Hepatocyte (in vitro differentiated cells): ENCODE measurements around the gene KCTD8. TPM values are rescaled to one million over a fixed set of nuclear protein-coding genes. Genes with fewer than 3 reads are reported as not detected.

Source experiments
- DNase-seq: peaks from one replicate; pipeline ENCODE4 v3.0.0-alpha.2; 2016; ENCODE audit warnings: low spot score
- H2AFZ ChIP-seq: fragments of 200-600 bp; sonication (generic); 2 replicates; pipeline ENCODE4 v1.6.0; 2016; ENCODE audit warnings: antibody characterized with exemption, mild to moderate bottlenecking
- H3K27ac ChIP-seq: fragments of 200-600 bp; sonication (generic); 2 replicates; pipeline ENCODE4 v1.5.1; 2016; ENCODE audit warnings: mild to moderate bottlenecking
- H3K27me3 ChIP-seq: fragments of 200-600 bp; sonication (generic); 2 replicates; pipeline ENCODE4 v1.6.1; 2016
- H3K36me3 ChIP-seq: fragments of 200-600 bp; sonication (generic); replicated peaks from 2 replicates; pipeline ENCODE4 v1.5.1; 2016; ENCODE audit warnings: low read depth; ENCODE audit not compliant: insufficient read depth
- H3K4me1 ChIP-seq: fragments of 200-600 bp; sonication (generic); 2 replicates; pipeline ENCODE4 v1.5.1; 2016; ENCODE audit warnings: mild to moderate bottlenecking, moderate library complexity; ENCODE audit not compliant: insufficient read depth
- H3K4me2 ChIP-seq: fragments of 200-600 bp; sonication (generic); 2 replicates; pipeline ENCODE4 v1.6.0; 2016
- H3K4me3 ChIP-seq: fragments of 200-600 bp; sonication (generic); 2 replicates; pipeline ENCODE4 v1.5.1; 2016; ENCODE audit warnings: mild to moderate bottlenecking
- H3K79me2 ChIP-seq: fragments of 200-600 bp; sonication (generic); 2 replicates; pipeline ENCODE4 v1.6.0; 2017; ENCODE audit warnings: mild to moderate bottlenecking
- H3K9me2 ChIP-seq: fragments of 200-600 bp; sonication (generic); replicated peaks from 2 replicates; pipeline ENCODE4 v1.6.0; 2017; ENCODE audit warnings: mild to moderate bottlenecking; ENCODE audit not compliant: insufficient read depth
- H3K9me3 ChIP-seq: fragments of 200-600 bp; sonication (generic); 2 replicates; pipeline ENCODE4 v1.5.1; 2016; ENCODE audit warnings: low read depth, mild to moderate bottlenecking
- H4K20me1 ChIP-seq: fragments of 200-600 bp; sonication (generic); 2 replicates; pipeline ENCODE4 v1.6.0; 2016; ENCODE audit warnings: mild to moderate bottlenecking; ENCODE audit not compliant: insufficient read depth, poor library complexity, severe bottlenecking
- CTCF ChIP-seq: fragments of 200-600 bp; sonication (generic); IDR thresholded peaks from 2 replicates; pipeline ENCODE4 v1.5.1; 2016; ENCODE audit warnings: antibody characterized with exemption, mild to moderate bottlenecking; ENCODE audit not compliant: poor library complexity
- EZH2 ChIP-seq: fragments of 200-600 bp; sonication (generic); IDR thresholded peaks from 2 replicates; pipeline ENCODE4 v1.6.1; 2016; ENCODE audit warnings: antibody characterized with exemption, mild to moderate bottlenecking, borderline replicate concordance
- EZH2phosphoT487 ChIP-seq: fragments of 200-600 bp; sonication (generic); IDR thresholded peaks from one replicate; pipeline ENCODE4 v1.6.1; 2018; ENCODE audit warnings: antibody characterized with exemption, mild to moderate bottlenecking, low read depth, moderate library complexity; ENCODE audit not compliant: unreplicated experiment, severe bottlenecking
- WGBS: methylation state at CpG from one replicate; pipeline ENCODE4 v1.1.6; 2016; ENCODE audit warnings: low lambda C conversion rate; ENCODE audit errors: missing lambda C conversion rate; 5-methylcytosine and 5-hydroxymethylcytosine counted together
- polyA plus RNA-seq: library from polyadenylated mRNA; unstranded; fragments of >200 nt; fragmentation: Nextera tagmentation; extraction: Ambion mirVana; gene quantifications from 2 replicates; pipeline ENCODE4 v1.2.1, GENCODE V29; 2016
- total RNA-seq: library from RNA; depleted of rRNA; stranded (reverse); fragments of >200 nt; gene quantifications from 2 replicates; pipeline ENCODE4 v1.2.3, GENCODE V29; 2014

KCTD8 gene
- total and polyA plus RNA-seq, 2 experiments from 2014 or later: 0.97 to 1.5 TPM

- Histone ChIP-seq H3K27me3 (no peaks in the 10 kb centered on the region), H3K4me2 (no peak overlapping the region), H3K36me3 (no peaks in the 10 kb centered on the region), H3K27ac (no peak overlapping the region), H3K79me2 (no peaks in the 10 kb centered on the region), H2AFZ (no peak overlapping the region), H3K4me3 (no peak overlapping the region), H3K9me3 (no peaks in the 10 kb centered on the region), H4K20me1 (no peaks in the 10 kb centered on the region), H3K4me1 (no peaks in the 10 kb centered on the region), H3K9me2 (no peaks in the 10 kb centered on the region)
- no peak for DNase-seq
- TF ChIP-seq EZH2 (no peak), CTCF (no peak), EZH2phosphoT487 (no peak)
These were observed 302.7 kb downstream of the KCTD8 start for GRCh38 chr4:44145868-44146267.

- Histone ChIP-seq H3K27ac (no peak overlapping the region), H3K79me2 (no peaks in the 10 kb centered on the region), H3K4me1 (no peaks in the 10 kb centered on the region), H3K9me2 (no peaks in the 10 kb centered on the region), H4K20me1 (no peaks in the 10 kb centered on the region), H3K4me2 (no peak overlapping the region), H2AFZ (no peak overlapping the region), H3K27me3 (no peaks in the 10 kb centered on the region), H3K9me3 (no peaks in the 10 kb centered on the region), H3K4me3 (no peak overlapping the region), H3K36me3 (no peaks in the 10 kb centered on the region)
- TF ChIP-seq EZH2 (no peak), EZH2phosphoT487 (no peak), CTCF (no peak)
- DNase-seq: no peak
- WGBS: 100% methylated on average over 1 of the region's 1 CpG
These were observed 316.1 kb downstream of the KCTD8 start for GRCh38 chr4:44132526-44132925.

Other genes with a start within 250 kb of the KCTD8 start
- 0.30 TPM in 1 of 2 replicates, not detected in the other for gene YIPF7, start 202.8 kb upstream of the KCTD8 start, total RNA-seq
- gene YIPF7, start 202.8 kb upstream of the KCTD8 start, polyA plus RNA-seq: not detected in 2 replicates
- 16.4 and 17.5 TPM in 2 replicates for gene GUF1, start 229.6 kb upstream of the KCTD8 start, total RNA-seq
- gene GUF1, start 229.6 kb upstream of the KCTD8 start, polyA plus RNA-seq: 10.9 and 13.7 TPM in 2 replicates